HFF-Myc (cell line): ENCODE measurements around the gene PRELID2.

Experiments
- DNase-seq: peaks from one replicate; pipeline ENCODE4 v3.0.0-alpha.2; 2011; ENCODE audit warnings: low read depth; ENCODE audit errors: extremely low read depth
- H3K4me3 ChIP-seq: replicated peaks from 2 replicates; pipeline ENCODE4 v1.5.1; 2011; ENCODE audit warnings: low read depth, mild to moderate bottlenecking, control low read depth, low read length
- TF ChIP-seq, protein P1 (sequence below): IDR thresholded peaks from 2 replicates; pipeline ENCODE4 v1.5.1; 2012; ENCODE audit warnings: mild to moderate bottlenecking, low read depth, low read length, control low read depth; ENCODE audit errors: missing control alignments

PRELID2 gene

DNA sequence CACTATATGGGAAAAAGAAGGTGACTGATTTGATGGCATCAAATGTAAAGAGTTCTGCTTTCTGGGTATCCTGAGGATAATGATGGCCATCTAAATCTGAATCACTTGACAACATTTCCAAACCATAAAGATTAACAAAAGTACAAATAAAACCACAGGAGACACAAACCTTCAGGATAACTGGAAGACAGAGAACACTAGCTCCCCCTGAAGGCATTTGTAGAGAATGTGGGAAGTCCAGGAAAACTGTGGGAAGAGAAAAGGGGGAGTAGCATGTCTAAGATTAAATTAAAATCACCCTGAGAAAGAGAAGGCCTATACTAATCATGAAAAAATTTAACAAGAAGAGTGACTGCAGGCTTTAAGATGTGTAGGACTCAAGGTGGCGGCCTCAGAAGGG is 116.2 kb downstream of the PRELID2 start:
- H3K4me3 ChIP-seq = no peak overlapping the region
- TF ChIP-seq, protein P1, sequence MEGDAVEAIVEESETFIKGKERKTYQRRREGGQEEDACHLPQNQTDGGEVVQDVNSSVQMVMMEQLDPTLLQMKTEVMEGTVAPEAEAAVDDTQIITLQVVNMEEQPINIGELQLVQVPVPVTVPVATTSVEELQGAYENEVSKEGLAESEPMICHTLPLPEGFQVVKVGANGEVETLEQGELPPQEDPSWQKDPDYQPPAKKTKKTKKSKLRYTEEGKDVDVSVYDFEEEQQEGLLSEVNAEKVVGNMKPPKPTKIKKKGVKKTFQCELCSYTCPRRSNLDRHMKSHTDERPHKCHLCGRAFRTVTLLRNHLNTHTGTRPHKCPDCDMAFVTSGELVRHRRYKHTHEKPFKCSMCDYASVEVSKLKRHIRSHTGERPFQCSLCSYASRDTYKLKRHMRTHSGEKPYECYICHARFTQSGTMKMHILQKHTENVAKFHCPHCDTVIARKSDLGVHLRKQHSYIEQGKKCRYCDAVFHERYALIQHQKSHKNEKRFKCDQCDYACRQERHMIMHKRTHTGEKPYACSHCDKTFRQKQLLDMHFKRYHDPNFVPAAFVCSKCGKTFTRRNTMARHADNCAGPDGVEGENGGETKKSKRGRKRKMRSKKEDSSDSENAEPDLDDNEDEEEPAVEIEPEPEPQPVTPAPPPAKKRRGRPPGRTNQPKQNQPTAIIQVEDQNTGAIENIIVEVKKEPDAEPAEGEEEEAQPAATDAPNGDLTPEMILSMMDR = peak; percentile 45
- no peak for DNase-seq

GRCh38 chr5:145715412-145715811 is 119.7 kb downstream of the PRELID2 start:
- no peak overlapping the region for H3K4me3 ChIP-seq
- no peak for DNase-seq
- TF ChIP-seq, protein P1 = no peak

DNA sequence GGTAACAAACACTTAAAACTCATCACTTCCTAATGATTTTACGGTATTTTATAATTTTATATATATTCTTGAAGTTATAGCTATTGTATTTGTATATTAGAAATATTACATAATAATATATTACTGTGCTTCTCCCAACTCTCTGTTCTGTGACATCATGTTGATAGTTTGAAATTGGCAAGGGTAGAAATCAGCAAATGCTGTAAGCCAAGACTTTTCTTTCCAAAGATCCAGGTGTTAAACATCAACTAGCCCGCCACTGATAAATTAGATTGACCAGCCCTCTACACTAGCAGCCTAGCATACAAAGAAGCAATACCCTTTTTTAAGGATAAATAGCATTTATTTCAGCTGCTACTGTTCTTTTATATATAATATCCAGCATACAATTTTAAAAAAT is 122.9 kb downstream of the PRELID2 start:
- TF ChIP-seq, protein P1 = no peak
- no peak overlapping the region for H3K4me3 ChIP-seq
- DNase-seq = no peak

GRCh38 chr5:145711417-145711816 is 123.7 kb downstream of the PRELID2 start:
- H3K4me3 ChIP-seq = no peak overlapping the region
- no peak for DNase-seq
- TF ChIP-seq, protein P1 = no peak
